Activated CD4-positive, alpha-beta T cell treated with anti-CD3 and anti-CD28 coated beads, Interleukin-2, Interleukin-6, amounts not matched to agents 100 ng/mL and 50 ng/mL, durations not matched to agents 16 hours and 8 hours (primary cell): ENCODE data around the gene C16orf96.
A peak's percentile ranks its signal among the peaks of the same experiment; 100 is the strongest.

Source experiments
- DNase-seq: peaks from one replicate; pipeline ENCODE4 v3.0.0-alpha.2; 2020

Gene C16orf96

GRCh38 chr16:4602331-4602730 lies 46.2 kb downstream of the C16orf96 start:
- no peak for DNase-seq

- no peak for DNase-seq
Observed at GRCh38 chr16:4603624-4604170, 47.6 kb downstream of the C16orf96 start.

DNA sequence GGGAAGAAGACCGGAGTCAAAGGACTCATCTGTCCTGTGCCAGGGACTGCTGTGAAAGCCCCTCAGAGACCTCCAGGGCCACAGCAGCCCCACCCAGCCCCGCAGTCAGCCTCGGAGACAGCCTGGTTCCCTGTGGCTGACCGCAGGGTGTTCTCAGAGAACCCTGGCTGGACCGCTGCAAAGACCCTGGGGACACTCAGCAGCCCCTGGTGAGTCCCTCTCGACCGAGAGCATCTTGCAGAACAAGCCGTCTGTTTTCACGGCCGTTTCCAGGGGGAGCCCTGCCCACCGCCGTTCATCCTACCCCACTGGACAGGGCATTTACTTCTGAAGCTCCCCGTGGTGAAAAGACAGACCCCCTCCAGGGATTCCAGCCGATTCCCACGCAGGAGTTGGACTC lies 48.3 kb downstream of the C16orf96 start:
- no peak for DNase-seq

- no peak for DNase-seq
Observed at GRCh38 chr16:4606354-4606753, 50.2 kb downstream of the C16orf96 start.

DNA sequence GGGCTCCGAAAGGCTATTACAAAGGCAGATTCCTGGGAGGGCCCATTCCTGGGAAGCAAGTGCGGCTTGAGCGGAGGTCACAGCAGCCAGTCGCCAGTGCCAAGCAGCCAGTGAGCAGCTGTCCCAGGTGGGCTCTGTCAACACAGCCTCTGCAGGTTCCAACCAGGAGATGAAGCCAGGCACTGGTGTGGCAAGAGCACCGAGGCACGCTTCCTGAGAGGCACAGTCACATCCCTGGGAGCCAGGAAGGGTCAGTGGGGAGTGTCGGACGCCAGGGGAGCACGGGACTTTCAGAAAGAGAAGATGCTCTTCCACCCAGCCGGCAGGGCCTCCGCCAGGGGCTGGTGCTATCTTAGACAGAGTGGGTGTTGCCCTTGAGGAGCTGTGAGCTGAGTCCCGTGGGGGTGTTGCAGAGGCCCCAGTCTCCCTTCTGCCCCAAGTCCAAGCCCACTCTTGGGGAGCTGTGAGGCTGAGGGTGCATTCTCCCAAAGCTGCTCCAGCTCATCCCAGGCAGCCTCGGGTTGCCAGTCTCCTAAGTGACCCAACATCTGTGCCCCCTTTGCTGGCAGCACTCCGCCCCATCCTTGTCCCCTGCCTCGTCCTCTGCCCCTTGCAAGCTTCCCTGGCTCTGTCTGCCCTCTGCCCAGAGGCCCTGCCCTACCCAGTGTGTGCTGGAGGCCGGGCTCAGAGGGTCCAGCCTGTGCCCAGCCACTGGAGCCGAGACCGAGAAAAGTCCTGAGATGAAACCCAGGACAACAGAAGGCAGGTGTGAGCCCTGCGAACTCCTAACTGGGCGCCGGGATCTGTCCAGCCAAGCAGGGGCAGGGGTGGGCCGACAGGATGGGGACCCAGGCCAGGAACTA lies 51.9 kb downstream of the C16orf96 start:
- no peak for DNase-seq

- no peak for DNase-seq
Observed at GRCh38 chr16:4608704-4608980, 52.5 kb downstream of the C16orf96 start.

- DNase-seq = no peak
Observed at GRCh38 chr16:4609200-4610010, 53.3 kb downstream of the C16orf96 start.

DNA sequence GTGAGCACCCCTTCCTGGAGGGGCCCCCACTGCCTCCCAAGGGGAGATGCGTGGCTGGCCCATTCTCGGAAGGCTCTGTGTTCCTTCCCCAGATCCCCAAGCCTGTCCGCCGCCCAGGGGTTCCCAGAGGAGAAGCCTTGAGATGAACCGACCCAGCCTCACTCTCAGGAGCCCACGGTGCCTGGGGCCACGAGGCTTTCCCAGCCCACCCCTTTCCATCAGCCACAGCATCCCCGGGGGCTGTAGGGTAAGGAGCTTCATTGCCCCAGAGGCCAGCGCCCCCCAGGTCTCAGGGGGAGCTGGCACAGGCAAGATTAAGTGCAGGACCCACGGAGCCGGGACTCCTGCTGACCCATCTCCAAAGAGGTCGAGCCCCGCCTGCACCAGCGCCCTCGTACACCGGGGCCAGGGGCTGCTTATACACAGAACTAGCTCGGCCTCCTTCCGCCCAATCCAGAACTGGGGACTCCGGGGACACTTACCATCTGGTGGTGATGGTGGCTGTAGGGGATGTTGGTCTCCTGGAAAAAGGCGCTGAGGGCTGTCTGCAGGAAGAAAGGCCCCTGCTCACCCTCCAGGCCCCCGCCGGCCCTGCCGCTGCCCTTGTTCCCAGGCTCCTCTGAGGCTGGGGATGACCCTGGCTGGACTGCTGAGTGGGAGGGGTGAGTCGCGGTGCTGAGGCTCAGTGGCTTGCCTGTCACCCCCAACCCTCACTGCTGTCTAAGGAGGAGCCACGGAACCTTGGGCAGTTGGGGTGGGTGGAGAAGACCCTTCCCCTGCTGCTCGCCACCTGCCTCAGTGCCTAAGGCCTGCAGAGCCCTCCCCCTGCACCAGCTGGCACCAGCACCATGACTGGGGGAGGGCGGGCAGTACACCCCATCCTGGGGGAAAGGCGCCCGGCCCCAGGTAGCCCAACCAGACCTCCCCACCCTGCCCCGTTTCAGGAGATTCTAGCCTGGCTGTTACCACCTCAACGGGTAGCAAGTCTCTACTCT lies 54.2 kb downstream of the C16orf96 start:
- no peak for DNase-seq

DNA sequence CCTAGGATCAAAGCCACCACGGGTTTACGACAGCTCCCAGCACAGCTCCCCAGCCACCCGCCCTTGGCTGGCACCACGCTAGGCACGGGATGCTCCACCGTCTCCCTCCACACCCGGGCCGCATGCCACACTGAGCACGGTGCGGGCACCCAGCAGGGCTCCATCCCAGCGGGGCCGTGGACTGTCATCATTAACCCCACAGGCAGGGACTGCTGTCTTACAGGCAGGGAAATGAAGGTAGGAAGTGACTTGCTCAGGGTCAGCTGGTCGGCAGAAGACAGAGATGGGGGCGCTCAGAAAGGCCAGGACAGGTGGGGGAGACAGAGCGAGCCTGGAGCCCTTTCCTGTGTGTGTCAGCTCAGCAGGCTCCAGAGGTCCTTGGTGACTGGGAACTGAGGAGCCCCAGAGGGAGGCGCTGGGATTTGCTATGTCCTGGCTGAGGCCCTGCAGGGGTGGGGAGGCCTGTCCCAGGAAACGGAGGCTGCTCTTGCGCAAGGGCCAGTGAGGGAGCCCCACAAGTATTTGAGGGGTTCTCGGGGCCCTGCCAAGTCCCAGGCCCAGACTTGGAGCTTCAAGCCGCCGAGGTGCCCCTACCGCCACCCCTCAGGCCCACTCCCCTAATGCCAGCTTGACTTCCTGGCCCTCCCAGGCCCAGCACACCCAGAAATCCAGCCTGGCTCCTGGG lies 55.3 kb downstream of the C16orf96 start:
- DNase-seq = no peak

DNA sequence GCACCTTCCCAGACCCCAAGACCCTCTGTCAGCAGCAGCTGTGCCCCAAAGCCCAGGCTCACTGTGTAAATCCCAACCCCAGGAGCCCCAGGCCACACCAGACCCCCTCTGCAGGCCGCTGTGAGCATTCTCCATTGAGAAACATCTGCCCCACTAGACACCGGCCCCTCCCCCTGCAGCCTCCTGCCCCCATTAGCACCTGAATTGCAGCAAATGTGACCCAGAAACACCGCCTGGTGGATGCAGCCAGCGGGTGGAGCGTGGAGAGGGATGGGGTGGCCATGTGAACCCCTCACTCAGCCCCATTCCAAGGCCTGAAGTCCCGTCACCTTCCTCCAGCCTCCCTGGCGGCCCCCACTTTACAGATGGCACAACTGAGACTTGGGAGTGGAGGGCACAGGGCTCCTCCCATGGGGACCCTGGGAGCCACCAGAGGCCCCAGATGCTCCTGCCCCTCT lies 56.4 kb downstream of the C16orf96 start:
- no peak for DNase-seq

DNA sequence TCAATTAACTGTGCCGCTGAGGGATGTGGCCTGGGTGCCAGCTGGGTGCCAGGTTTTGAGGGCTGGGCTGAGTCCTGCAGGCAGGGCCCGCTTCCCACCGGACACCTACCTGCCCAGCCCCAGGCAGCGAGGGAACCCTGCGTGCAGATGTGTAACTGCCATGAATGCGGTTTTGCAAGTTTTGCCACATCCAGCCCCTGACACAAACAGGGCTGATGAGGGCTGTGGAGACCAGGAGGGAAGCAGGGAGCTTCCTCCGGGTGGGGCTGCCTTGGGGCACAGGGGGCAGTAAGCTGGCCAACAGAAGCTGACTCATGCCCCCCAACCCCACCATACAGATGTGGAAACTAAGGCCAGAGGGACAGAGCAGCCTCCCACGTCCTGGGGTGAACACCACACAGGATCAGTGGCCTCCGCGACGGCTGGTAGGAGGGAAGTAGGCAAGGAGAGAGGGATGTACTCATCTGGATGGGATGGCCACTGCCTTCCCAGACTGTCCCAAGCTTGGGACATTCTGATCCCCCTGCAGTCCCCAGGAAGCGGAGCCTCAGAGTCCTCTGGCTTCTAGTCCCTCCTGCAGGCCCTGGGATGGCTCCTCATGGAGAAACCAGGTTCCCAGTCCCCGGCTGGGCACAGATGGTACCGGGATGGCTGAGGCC lies 57.0 kb downstream of the C16orf96 start:
- DNase-seq = no peak

GRCh38 chr16:4613636-4614570 lies 57.8 kb downstream of the C16orf96 start:
- DNase-seq = peak; percentile 61

GRCh38 chr16:4614571-4615383 lies 58.6 kb downstream of the C16orf96 start, which contains the start of gene UBALD1:
UBALD1 (minus strand) TSS chr16:4614888; CDS start chr16:4614797, 91 bp downstream.
- DNase-seq = peak; percentile 90

DNA sequence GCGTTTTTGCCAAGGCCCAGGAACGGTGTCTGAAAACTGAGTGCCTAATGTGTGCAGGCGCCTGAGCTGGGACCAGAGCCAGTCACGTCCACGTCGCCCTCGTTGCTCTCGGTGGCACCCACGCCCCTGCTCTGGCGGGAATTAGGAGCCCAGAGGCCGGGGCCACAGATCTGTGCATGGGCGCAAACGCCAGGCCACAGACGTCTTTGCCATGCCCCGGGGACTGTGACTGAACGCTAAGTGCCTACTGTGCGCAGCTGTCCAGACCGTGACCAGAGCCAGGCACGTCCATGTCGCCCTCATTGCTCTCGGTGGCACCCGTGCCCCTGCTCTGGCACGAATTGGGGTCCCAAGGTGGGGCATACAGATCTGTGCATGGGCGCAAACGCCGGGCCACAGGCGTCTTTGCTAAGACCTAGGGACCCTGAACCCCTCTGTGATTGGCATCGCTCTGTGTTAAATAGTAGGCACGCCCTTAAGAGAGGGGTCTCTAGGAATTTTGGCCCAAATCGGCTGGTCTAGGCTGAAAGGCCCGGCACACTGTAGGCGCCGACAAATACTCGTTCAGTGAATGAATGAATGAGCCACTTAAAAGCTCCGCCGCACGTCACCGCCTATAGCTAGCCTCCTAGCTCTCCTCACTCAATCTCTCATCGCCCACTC lies 59.4 kb downstream of the C16orf96 start:
- DNase-seq = no peak

DNA sequence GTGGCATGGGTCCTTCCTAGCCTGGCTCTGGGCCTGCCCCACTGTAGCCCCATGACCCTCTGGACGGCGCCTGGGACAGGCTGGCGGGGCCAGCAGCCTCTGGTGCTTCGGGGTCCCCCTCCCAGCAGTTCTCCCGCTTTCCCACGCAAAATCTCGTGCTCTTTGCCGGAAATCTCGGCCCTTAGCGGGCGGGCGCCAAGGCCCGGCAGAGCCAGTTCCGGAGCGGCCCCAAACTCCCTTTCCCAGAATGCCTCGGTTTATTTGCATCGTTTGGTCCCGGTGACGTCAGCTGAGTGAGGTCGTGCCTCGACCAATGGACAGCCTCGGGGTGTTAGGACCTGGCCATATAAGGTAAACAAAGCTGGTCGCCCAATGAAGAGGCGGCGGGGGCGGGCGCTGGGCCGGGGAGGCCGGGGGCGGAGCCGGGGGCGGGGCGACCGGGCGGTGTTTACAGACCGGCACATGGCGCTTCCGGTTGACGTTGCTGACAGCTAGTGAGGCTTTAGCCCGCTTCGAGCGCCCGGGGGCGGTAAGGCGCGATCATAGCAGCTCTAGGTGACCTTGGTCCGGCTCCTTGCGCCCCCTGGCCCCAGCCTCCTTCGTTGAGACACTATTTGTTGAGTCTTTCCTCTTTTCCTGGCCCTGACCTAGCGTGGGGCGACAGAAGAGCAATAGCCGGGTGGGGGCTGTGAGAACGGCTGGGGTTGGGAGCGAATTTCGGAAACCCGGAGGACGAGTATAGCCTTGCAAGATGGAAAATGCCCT lies 60.1 kb downstream of the C16orf96 start:
- DNase-seq = peak; percentile 100

GRCh38 chr16:4617880-4618279 lies 61.7 kb downstream of the C16orf96 start:
- no peak for DNase-seq

- no peak for DNase-seq
Observed at GRCh38 chr16:4618645-4619418, 62.7 kb downstream of the C16orf96 start.
